GM21367 (cell line): ENCODE measurements around the gene MGME1.
"Not testable (repeated sequence)": the region's sequence is repeated elsewhere in the genome, so short reads cannot be mapped to it uniquely, and the experiment has no call there.

ENCODE experiments used
- ATAC-seq: cut with Tn5 transposase; IDR thresholded peaks from one replicate; pipeline ENCODE4 v1.9.1; 2021; ENCODE audit not compliant: unreplicated experiment

The MGME1 gene

DNA sequence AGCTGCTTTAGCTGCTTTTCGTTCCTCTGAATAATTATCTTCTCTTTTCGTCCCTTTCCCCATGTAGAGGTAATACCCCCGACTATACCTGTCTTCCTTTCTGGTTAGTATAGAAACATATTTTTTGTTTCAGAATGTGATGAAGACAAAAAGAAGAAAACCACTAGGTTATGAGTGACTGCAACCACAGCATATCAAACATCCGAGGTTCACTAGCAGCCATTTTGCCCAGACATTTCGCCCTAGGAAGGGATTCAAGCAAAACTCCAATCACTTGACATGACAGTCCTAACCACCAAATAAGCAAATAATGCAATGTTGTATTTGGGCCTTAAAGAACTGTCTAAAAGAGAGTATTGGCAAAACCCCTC is 9.6 kb upstream of the MGME1 start:
- ATAC-seq = no peak

DNA sequence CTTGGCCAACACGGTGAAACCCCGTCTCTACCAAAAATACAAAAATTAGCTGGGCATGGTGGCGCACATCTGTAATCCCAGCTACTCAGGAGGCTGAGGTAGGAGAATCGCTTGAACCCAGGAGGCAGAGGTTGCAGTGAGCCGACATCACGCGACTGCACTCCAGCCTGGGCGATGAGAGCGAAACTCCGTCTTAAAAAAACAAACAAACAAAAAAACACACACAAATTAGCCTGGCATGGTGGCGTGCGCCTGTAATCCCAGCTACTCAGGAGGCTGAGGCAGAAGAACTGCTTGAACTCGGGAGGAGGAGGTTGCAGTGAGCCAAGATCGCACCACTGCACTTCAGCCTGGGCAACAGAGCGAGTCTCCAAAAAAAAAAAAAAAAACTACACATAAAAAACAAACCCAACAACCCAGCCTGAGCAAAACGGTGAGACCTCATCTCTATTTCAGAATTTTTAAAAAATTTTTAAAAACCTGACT is 8.4 kb upstream of the MGME1 start:
- not testable (repeated sequence) for ATAC-seq

DNA sequence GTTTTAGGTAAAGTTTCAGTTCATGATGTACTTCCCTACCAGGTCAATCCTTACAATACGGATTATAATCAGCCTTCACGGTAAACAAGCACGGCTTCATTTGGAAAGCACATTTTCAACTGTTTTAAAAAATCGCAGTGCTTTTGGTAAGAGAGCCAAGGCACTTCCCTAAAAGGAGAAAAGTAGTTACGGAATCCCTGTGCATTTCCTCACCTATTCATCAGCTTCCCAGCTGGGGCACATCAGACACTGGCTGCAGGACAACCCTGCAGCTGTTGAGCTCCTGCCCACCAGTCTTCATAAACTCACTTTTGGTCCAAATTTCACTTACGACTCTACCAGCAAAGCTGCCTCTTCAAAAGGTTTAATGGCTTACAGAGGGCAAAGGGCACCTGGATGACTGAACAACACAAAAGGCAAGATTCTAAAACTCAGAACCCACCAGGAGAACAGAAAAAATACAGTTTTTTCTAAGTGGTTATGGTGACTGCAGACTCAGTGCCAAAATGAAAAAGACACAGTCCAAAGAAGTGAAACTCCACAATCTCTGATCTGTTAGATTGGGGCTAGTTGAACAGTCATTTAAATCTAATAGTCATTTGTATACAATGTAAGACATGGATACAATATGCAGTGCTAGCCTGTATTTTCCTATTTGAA is 7.8 kb upstream of the MGME1 start:
- no peak for ATAC-seq

DNA sequence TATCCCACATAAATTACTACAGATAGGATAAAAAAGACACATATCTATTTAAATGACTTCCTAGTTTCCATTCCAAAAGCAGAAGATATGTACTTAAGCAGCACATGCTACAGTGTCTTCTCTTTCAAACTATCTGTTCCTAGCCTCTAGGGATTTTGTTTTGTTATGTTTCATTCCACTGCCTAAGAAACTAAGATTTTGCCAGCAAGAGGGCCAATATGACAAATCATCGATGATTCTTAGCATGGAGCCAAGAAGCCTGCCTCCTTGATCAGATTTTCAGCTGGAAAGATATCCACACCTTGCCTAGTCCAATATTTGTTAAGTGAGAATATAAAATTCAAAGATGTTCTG is 7.3 kb upstream of the MGME1 start:
- no peak for ATAC-seq

DNA sequence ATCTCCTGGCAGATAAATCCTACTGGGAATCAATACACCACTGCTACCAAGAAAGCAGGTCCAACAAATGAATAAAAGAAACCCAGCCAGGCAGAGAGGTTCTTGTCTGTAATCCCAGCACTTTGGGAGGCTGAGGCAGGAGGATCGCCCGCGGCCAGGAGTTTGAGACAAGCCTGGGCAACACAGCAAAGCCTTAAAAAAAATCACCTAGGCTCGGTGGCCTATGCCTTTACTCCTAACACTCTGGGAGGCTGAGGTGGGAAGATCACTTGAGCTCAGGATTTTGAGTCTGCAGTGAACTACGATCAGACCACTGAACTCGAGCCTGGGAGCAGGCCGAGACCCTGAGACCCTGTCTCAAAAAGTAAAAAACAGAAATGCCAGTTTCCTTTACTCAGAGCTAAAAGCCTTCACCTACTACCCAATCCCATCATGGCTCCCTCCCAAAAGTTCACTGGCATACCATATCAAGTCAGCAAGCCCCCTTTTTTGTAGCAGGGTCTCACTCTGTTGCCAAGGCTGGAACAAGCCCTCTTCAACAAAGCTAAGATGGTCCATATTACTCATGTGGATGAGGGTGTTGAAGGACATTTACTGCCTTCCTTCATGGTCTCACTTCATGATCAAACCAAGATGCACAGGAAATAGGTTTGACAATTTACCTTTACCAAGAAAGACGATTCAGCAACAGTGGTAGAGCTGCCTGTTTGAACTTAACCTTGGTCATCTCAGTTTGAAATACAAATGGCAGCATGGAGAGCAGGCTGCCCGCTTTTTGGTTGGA is 5.5 kb upstream of the MGME1 start:
- no peak for ATAC-seq

DNA sequence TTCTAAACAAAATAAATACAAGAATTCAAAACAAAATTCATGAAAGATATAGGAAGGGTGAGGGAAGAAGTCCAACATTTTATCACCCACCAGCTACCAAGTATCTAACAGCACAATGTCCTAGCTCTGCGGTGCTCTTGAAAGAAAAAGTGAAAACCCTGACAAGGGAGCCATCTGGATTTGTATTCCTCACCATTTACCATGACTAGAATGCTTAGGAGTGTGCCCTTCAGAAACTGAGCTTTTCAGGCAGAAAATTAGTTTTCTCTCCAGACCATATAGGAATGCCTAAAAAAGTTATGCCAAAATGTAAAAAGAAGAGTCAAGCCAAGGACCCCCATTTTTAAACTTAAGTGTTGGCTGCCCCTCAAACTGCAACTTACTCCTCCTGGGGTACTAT is 4.7 kb upstream of the MGME1 start:
- no peak for ATAC-seq

DNA sequence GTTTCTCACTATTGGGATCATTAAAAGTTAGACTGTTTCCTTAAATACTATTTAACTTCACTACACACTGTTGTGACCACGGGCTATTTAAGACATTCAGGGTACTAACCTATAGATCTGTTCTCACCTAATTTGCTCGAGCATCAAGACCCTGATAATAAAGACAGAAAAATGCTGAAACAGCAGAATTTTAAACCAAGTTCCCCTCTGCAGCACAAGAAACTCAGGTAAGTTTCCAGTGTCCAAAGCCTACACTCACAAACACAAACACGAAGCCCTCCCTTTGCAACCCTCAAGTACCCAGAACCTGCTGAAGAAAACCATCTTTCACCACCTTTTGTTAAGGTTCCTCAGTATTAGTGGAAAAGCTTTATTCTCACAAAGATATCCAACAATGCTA is 4.2 kb upstream of the MGME1 start:
- no peak for ATAC-seq

DNA sequence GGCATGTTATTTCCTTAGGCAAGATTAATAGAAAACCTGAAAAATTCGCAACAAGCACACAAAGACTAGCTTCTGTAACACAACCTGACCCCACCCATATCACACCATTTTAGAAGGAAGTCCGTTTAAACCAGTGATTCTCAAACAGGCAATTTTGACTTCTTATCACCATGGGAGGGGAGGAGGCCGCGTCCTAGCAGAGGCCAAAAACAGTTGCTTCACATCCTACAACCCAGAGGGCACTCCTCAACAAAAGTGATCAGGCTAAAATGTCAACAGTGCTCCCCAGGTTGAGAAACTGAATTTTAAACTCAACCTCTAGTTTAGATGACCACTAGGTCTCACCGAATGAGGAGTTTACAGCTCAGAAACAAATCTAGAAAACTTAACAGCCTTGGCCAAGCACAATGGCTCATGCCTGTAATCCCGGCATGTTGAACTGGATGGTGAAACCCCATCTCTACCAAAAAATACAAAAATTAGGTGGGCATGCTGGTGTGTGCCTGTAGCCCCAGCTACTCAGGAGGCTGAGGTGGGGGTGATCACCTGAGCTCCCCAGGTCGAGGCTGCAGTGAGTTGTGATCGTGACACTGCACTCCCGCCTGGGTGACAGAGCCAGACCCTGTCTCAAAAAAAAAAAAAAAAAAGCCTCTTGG is 3.6 kb upstream of the MGME1 start:
- no peak for ATAC-seq

DNA sequence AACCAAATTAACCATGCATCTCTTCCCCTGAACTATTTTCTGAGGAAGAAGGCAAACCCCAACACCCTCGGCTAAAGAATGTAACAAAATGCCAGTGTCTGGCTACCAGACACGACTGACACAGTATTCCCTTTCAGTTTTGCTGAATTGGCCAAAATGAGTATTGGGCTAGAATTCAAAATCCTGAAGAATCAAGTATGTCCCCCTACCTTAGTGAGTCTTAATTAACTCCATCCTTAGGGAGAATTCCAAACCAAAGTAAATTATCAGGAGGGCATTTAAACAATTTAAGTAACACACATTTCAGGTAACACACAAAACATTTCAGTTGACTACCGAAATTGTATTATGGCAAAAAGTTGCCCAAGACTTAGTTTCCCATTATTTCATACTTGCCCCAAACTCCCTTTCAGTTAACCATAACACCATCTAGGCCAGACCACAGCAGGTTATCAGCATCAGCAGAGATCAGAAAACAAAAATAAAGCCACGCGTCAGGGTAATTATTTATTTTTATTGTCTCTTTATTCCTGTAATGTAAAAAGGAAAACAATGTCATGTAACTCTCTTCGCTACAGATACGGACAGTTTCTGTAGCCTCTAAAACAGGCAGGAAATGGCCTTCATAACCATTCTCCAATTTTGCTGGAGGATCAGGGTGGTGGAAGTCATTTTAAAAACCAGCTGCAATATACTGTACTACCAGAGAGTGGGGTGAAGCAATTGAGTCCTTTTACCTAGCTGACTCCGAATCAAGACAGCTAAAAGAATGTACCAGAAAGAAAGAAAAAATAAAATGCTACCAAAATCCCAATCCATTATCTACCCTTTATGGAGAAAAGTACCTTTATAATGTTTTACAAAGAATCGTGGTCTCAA is 2.1 kb upstream of the MGME1 start:
- no peak for ATAC-seq

DNA sequence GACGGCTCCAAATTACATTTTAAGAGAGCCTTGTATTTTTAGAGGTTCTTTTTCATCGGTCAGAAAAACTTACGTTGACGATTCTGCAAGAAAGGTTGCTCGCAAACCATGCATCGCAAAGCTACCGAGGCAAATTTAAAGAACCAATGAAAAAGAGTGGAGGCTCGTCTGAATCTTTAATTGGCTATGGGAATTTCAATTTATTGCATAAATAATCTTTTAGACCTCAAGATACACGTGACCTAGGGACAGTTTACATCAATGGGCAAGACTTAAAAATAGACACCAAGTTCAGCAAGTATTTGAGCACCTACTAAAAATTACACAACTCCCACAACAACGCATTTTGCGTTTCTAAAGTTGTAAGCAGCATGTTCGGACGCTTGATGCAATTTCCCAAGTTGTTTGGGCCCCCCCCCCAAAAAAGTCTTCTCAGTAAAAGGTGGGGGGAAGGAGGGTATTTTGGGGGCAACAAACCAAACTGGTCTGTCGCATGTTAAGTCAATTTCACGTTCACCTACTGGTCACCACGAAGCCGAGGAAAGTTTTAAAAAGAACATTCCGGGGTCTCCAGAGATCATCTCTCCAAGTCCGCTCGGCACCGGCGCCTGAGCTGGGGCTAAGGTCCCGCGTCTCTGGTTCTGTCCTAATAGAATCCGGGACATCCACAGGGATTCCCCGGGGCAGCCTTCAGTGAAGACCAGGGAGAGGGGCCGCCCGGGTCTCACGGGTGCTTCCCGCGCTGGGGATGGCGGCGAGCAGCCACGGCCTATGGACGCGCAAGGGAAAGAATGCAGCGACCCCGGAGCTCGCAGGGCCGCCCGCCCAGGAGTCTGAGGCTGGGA is 1.1 kb upstream of the MGME1 start:
- no peak for ATAC-seq

DNA sequence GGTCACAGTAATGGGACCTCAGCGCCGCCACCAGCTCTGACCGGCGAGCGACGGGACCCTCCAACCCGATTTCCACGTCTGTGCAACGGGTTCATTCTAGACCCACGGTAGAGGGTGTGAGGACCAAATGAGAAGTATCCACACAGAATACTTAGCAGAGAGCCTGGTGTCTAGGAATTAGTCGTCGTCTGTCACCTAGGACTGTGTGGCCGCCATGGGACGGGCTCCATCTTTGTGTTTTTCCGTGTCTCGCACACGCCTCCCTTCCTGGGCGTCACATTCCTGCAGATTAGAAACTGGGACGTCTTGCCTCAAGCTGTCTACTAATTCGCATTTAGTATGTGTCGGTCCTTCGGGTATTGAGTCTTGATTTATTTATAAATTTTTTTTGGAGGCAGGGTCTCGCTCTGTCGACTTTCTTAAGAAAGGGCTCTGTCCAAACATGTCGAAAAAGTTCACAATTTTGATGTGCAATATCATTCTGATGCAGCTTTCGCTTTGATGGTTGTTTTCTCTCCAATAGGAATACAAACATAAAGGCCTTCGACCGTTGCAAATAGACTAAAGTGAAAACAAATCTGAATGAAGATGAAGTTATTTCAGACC is 563 bp downstream of the MGME1 start:
- no peak for ATAC-seq

DNA sequence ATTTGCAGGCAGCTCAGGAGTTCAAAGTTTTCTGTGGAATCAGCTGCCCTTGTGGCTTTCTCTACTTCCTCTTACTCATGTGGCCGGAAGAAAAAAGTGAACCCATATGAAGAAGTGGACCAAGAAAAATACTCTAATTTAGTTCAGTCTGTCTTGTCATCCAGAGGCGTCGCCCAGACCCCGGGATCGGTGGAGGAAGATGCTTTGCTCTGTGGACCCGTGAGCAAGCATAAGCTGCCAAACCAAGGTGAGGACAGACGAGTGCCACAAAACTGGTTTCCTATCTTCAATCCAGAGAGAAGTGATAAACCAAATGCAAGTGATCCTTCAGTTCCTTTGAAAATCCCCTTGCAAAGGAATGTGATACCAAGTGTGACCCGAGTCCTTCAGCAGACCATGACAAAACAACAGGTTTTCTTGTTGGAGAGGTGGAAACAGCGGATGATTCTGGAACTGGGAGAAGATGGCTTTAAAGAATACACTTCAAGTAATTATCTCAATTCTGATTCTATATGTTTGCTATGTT is 1.1 kb downstream of the MGME1 start:
- no peak for ATAC-seq

DNA sequence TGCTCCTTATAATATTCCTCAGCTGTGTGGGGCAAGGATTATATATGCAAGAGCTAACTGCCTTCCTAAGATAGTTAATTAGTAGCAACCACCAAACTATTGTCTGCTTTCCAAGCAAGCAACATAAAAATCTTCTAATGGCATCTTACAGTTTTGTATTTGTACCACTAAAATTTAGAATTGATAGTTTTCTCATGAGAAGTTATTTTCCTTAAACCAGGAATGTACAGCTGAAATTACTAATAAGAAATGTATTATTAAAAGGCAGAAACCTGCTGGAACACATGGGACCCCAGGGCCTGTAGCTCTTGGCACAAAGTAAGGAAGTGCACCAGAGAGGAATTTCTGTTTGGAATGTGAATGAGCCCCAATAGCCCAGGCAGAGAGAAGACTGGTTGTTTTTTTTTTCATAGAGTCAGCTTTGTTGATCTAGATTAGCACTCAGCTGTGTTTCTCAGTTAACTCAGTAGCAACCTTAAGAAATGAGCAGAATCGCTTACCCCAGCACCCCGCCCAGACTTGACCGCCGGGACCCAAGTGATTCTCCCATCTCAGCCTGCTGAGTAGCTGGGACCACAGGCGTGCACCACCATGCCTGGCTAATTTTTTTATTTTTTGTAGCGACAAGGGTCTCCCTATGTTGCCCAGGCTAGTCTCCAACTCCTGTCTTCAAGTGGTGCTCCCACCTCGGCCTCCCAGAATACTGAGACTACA is 2.6 kb downstream of the MGME1 start:
- no peak for ATAC-seq

DNA sequence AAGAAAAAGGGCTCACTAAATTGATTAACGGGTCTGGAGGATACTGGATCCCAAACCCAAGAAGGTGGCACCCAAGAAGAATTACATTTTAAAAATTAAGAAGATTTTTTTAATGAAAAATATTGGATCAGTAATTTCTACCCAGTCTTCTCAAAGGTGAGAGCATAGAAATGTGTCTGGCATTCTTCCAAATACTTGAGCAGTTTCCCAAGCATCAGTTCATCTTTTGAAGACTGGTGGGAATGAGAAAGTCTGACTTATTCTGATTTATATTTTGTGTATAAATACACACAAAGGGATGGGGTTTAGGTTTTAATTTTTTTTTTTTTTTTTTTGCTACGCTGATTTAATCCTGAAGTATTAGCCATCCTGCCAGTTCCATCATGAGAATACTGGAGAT is 3.3 kb downstream of the MGME1 start:
- no peak for ATAC-seq

DNA sequence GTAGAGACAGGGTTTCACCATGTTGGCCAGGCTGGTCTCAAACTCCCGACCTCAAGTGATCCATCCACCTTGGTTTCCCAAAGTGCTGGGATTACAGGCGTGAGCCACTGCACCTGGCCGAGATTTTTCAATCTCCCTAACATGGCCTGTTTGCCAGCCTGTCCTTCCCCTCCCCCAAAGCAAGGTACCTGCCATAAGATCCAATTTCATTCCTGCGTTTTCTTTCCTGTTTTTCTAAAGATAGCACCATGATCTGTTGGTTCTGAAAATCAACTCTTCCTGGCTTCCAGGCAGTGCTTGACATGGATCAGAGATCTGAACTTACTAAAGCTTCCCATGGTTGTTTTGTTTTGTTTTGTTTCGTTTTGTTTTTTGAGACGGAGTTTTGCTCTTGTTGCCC is 7.5 kb downstream of the MGME1 start:
- no peak for ATAC-seq

DNA sequence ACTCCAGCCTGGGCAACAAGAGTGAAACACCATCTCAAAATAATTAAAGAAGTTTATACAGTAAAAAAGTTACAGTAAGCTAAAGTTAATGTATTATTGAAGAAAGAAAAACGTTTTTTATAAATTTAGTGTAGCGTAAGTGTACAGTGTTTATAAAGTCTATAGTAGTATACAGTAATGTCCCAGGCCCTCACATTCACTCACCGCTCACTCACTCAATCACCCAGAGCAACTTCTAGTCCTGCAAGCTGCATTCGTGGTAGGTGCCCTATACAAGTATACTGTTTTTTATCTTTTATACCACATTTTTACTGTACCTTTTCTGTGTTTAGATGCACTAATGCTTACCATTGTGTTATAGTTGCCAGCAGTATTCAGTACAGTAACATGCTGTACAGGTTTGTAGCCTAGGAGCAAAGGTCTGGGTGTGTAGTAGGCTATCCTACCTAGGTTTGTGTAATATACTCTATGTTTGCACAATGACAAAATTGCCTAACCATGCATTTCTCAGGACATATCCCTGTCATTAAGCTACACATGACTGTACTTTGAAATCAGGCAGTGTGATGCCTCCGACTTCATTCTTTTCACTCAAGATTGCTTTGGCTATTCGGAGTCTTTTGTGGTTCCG is 16.7 kb downstream of the MGME1 start:
- no peak for ATAC-seq

DNA sequence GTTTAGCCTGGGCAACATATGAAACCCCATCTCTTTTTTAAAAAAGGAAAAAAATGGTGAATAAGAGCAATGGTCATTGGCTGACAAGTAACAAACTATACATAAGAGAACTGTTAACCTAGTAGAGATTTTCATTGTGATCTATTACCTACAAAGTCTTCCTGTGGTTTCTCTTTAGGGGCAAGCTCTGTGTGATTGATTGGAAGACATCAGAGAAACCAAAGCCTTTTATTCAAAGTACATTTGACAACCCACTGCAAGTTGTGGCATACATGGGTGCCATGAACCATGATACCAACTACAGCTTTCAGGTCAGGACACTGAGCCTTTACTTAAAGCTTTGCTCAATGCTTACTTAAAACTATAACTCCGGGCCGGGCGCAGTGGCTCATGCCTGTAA is 19.2 kb downstream of the MGME1 start:
- ATAC-seq = no peak

DNA sequence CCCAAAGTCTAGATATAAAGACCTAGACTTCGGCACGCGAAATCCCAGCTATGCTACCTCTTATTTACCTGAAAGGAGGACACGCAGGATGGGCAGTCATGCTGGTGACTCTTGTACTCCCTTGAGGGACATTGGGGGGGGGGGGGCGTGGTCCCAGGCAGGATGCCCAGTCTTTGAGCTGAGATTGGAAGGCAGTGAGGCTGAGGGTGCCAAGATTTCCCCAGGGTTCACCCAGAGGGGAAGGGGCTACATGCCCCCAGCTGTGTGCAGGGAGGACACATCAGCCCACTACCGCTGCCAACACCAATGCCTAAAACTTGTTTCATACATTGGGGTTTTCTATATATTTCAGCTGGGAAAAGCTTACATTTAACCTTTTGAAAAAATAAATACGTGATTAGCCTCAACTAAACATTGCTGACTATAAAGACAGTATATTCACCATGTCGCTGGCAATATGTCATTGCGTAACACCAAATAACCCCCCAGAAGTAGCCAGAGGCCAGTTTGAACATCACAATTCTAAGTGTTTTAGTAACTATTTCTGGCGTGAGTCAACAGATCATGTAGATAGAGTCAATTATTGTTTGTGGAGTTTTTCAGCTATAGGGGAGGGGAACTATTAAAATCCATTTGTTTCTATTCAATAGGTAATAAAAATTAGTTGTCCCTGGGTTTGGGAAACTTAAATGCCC is 21.6 kb downstream of the MGME1 start:
- no peak for ATAC-seq
